GM15510 (cell line): Measurements from ENCODE around the gene WNT3A.

ENCODE experiments used
- POLR2A ChIP-seq: IDR thresholded peaks from 3 replicates; pipeline ENCODE4 v1.6.1; 2011; ENCODE audit warnings: borderline replicate concordance; ENCODE audit not compliant: insufficient read length; ENCODE audit errors: extremely low read depth

WNT3A gene

DNA sequence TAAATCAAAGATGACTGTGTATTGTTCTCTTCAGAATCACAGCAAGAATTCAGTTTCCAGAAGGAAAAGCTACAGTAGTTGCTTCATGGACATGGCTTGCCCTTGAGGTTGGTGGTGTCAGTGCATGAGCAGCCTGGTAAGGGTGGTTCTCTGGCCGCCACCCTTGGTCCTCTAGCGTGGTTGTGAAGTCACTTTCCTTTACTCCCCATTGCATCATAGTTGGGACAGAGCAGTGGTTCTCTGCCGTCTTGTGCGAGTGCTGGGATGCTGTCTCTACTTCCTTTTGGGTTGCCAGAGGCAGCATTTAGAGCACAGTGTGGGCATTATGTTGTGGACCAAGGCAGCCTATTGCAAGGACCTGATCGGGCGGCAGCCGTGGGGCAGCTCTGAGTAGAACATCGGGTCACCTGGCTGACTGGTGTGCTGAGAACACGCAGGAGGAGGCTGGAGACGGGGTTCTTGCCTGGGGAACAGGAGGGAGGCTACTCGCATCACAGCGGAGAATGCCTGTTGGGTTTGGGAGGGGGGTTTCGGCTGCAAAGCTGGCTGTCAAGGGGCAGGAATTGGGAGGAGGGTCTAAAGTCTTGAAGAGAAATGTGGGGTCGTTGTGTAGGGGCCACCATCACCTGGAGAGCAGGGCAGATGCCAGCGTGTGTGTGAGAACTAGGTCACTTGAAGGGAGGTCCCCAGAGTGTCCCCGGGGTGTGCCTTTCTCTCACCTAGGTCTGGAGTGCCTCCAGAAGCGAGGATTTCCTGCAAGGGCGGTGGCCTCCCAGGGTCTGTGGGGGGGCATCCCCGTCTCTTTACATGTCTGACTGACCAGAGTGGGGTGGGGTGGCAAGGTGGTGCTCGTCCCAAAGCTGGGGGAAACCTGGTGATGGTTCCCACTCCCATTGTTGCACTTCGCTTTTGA lies 82.0 kb downstream of the WNT3A start:
- TF ChIP-seq POLR2A = no peak

- TF ChIP-seq POLR2A = no peak
Measured at GRCh38 chr1:228089519-228090380, 83.0 kb downstream of the WNT3A start.

DNA sequence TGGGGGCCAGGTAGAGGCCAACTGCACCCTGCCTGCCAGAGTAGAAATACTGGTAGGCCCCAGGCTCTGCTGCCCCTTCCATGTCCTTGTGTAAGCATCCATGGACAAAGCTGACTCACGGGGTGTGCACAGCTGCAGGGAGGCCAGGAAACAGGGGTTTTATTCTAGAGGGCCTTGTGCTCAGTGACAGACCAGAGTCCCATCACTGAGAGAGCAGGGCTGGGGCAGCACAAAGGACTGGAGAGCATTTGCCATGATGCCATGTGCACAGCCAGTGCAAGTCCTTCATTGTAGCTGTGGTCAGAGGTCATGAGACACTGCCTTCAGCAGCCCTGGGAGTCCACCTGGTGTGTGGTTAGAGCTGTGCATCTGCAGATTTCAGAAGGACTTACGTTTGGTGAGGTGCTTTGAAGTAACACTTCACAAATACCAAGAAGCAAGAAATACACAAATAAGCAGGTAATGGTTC lies 83.8 kb downstream of the WNT3A start:
- TF ChIP-seq POLR2A = no peak

DNA sequence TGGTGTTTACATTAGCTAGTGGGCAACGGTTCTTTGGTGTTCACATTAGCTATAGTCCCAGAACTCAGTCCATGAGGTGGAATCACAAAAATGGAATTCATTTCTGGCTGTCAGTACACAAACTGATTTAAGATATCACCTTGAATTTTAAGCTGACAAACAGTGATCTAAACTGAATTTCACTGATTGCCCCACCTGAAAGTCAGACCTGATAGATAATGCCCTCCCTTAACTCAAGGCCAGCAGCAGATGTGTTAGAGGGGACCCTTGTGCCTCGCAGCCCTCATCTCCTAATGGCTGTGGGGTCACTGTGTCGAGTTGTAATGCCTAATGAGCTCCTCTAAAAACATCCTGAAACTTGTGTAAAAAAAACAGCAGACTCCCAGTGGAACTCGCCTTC lies 84.3 kb downstream of the WNT3A start:
- no peak for TF ChIP-seq POLR2A

DNA sequence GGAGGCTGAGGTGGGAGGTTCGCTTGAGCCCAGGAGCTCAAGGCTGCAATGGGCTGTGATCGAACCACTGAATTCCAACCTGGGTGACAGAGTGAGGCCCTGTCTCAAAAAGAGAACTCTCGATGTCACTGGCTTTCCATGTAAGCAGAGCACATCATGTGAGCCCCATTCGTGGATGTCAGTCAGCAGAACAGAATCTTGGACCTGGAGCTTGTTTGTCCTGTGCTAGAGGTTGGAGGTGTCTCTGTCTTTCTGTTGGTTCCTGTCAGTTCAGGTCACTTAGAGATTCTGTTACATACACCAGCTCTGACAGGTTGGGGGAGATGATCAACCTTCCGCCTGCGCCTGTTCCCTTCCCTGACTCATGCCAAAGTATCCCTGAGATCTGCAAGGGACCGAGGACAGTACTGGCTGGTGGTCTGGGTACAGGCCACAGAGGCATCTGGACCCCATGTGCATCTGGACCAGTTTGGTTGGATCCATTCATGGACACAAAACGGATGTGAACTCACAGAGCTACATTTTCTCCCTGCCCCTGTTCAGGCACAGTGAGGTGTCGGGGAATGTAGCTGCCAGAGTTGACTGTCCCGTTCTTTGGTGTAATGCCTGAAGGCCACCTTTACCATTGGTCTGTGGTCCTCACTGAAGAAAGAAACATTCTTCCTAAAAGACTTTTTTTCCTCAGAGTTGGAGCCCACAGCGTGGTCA lies 85.7 kb downstream of the WNT3A start:
- TF ChIP-seq POLR2A = no peak

GRCh38 chr1:228093050-228093906 lies 86.5 kb downstream of the WNT3A start:
- no peak for TF ChIP-seq POLR2A

DNA sequence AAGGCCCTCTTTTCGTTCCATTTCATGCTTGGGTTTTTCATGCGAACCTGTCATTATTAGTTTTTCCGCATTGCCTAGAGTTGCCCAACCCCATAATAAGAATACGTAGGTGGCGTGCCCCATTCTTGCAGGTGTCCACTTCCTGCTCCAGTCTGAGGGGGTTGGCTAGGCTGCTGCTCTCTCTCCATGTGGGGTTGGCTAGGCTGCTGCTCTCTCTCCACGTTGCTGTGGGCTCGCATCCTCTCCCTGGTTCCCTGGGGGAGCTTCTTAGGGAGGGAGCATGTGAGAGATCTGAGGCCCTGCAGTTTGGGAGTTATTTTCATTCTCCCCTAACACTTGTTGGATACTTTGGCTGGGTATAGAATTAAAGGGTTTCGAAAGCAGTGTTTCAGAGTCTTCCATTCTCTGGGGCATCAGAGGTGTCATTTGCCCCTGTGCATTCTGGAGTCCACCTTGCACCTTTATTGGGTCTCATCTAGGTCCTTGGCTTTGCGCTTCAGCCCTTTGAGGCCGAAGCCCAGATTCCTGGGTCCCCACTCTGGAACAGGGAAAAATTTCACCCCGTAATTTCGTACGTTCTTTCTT lies 87.7 kb downstream of the WNT3A start:
- TF ChIP-seq POLR2A = no peak

GRCh38 chr1:228095161-228095560 lies 88.4 kb downstream of the WNT3A start:
- no peak for TF ChIP-seq POLR2A

DNA sequence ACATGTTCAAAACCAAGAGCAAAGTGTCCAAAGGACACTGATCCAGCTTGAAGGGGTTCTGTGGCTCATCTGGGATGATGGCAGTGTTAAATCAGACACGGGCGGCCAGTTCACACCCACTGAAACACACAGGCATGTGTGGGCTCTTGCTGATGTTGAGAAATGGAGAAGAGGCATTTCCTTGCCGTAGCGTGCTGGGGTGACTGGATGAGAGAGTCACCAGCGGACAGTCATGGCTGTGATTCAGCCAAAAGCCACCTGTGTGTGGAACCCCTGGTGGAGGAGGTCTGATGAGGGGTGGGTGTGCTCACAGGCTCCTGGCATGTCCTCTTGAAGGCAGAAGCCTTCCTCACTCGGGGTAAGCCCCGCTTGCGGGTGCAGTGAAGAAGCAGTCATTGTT lies 89.1 kb downstream of the WNT3A start:
- TF ChIP-seq POLR2A = no peak

DNA sequence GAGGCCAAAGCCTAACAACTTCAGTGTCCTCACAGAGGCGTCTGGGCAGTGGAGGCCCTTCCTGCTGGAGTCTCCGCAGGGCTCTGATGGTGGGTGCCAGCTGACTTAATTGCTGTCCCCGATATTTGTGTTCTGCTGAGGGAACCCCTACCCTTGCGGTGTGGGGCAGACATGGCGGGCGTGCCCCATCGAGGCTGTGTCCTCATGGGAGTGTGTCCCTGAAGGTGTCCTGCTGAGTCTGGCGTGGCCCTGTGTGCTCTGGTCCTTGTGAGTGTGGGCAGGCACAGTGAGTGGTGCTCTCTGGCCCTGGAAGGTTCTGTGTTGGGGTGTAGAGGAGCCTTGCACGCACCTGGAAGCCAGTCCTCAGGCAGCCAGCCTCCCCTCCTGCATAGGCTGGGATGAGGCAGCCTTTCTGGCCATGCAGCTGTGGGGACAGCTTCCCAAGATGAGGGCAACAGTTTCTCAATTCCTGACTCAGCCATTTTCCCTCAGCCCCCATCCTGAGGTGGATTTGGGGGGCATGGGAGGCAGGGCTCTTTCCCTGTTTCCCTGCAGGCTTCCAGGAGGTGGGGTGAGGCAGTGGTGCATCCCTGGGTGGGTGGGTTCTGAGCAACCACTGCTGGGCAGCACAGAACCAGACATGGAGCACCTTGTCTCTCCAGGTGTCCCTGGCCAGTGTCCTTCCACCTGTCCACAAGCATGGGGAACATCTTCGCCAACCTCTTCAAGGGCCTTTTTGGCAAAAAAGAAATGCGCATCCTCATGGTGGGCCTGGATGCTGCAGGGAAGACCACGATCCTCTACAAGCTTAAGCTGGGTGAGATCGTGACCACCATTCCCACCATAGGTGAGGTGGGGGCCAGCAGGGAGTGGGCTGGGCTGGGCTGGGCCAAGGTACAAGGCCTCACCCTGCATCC lies 89.9 kb downstream of the WNT3A start:
- no peak for TF ChIP-seq POLR2A

- no peak for TF ChIP-seq POLR2A
Measured at GRCh38 chr1:228097333-228098081, 90.7 kb downstream of the WNT3A start.
